SK-N-MC (cell line): ENCODE data around the gene METTL5.

Experiments
- EZH2 ChIP-seq: fragments of 200-600 bp; sonication (generic); IDR thresholded peaks from one replicate; pipeline ENCODE4 v1.6.1; 2017; ENCODE audit warnings: antibody characterized with exemption
- FOXP2 ChIP-seq: optimal IDR thresholded peaks from 2 replicates; pipeline ENCODE3; 2011; ENCODE audit warnings: mild to moderate bottlenecking, moderate library complexity; ENCODE audit not compliant: insufficient read depth; ENCODE audit errors: extremely low read length, control extremely low read depth
- POLR2AphosphoS5 ChIP-seq: IDR thresholded peaks from 2 replicates; pipeline ENCODE4 v1.6.1; 2012; ENCODE audit warnings: mild to moderate bottlenecking, low read depth, low read length, borderline replicate concordance

DNA sequence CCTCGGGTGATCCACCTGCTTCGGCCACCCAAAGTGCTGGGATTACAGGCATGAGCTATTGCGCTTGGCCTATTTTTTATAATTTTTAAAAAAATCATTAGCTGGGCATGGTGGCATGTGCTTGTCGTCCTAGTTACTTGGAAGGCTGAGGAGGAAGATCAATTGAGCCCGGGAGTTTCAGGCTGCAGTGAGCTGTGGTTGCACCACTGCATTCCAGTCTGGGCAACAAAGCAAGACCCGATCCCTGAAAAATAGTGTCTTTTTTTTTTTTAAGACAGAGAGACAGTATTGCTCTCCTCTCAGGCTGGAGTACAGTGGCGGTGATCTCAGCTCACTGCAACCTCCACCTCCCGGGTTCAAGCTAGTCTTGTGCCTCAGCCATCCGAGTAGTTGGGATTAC is 21.2 kb downstream of the METTL5 start:
- TF ChIP-seq POLR2AphosphoS5 = no peak
- TF ChIP-seq EZH2 = no peak
- no peak for TF ChIP-seq FOXP2
